AG09319 (cell line): Measurements from ENCODE around the gene SLC25A19.

Source experiments
- DNase-seq: peaks from one replicate; pipeline ENCODE4 v3.0.0-alpha.2; 2010; ENCODE audit warnings: low read depth; ENCODE audit errors: extremely low read depth
- CTCF ChIP-seq: IDR thresholded peaks from 2 replicates; pipeline ENCODE4 v1.5.1; 2011; ENCODE audit warnings: low read depth, mild to moderate bottlenecking, inconsistent platforms, low read length, moderate library complexity

Gene SLC25A19

GRCh38 chr17:75316253-75316652 is 27.0 kb upstream of the SLC25A19 start:
- no peak for TF ChIP-seq CTCF

GRCh38 chr17:75315541-75316243 is 26.5 kb upstream of the SLC25A19 start:
- no peak for TF ChIP-seq CTCF
- no peak for DNase-seq

More at GRCh38 chr17:75316253-75316652, 27.0 kb upstream of the SLC25A19 start:
- no peak for DNase-seq

- TF ChIP-seq CTCF: no peak
- no peak for DNase-seq
These were observed 24.8 kb upstream of the SLC25A19 start for GRCh38 chr17:75313941-75314551.

- DNase-seq: no peak
- TF ChIP-seq CTCF: no peak
These were observed 19.7 kb upstream of the SLC25A19 start for GRCh38 chr17:75308732-75309629.

GRCh38 chr17:75307957-75308731 is 18.9 kb upstream of the SLC25A19 start:
- DNase-seq: no peak
- TF ChIP-seq CTCF: no peak

GRCh38 chr17:75301502-75302206 is 12.4 kb upstream of the SLC25A19 start:
- no peak for DNase-seq

More at GRCh38 chr17:75301502-75302206, 12.4 kb upstream of the SLC25A19 start:
- no peak for TF ChIP-seq CTCF
